Measurements from ENCODE around the gene CCL4.

DNA sequence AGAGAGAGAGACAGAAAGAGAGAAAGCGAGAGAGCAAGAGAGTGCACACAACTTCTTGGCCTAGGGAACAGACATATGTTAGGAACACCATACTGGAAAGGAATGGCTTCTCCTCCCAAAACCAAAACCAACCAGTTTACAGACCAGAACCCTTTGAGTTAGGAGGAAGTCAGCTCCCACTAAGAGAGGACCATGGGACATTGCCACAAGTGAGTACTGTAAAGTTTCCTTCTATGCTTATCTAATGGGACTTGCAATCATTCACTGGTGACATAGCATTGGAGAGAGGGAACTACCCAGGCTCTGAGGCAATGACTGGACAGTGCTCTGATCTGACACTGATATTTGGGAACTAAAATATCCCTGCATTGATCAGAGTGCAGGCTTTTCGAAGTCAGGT lies 40.4 kb downstream of the CCL4 start:
- TF ChIP-seq POLR2AphosphoS5 (IDR thresholded peaks at IDR 0.05), result no peak
- no peak for TF ChIP-seq CTCF (IDR thresholded peaks at IDR 0.05)
- TF ChIP-seq EP300 (IDR thresholded peaks at IDR 0.05), result no peak
- TF ChIP-seq POLR2A (IDR thresholded peaks at IDR 0.05), result no peak
